ENCODE data around the gene TRABD2B. TPM values are rescaled to one million over a fixed set of nuclear protein-coding genes. Genes with fewer than 3 reads are reported as not detected.

TRABD2B gene
- total RNA-seq, 1 experiment from 2014 or later = 10.3 TPM

GRCh38 chr1:47930210-47930840 is 66.9 kb downstream of the TRABD2B start:
- no peaks in the 10 kb centered on the region for H3K9me3 Mint-ChIP-seq
- peaks cover 28% of the 10 kb centered on the region for H3K4me1 Mint-ChIP-seq
- CTCF ChIA-PET = interaction anchor here (0.9 to 2.2 kb wide), 5 partner anchors 12 to 145 kb away, joined by 3 to 6 read pairs (median 3); partner anchors contain the start of gene TRABD2B
- H3K4me3 Mint-ChIP-seq = no peak overlapping the region
- DNase-seq (ENCODE audit: low spot score) (no peak), ATAC-seq (peak; percentile 44)
- TF ChIP-seq NFE2L1 (CRISPR knock-in tag; IDR thresholded peaks at IDR 0.05) = no peak
- no peak for TF ChIP-seq ATF6 (CRISPR knock-in tag; IDR thresholded peaks at IDR 0.05)
- no peak for TF ChIP-seq ZNF396 (CRISPR knock-in tag; IDR thresholded peaks at IDR 0.05; ENCODE audit: borderline replicate concordance)
- TF ChIP-seq NR2C2 (CRISPR knock-in tag; IDR thresholded peaks at IDR 0.05) = no peak
- TF ChIP-seq NR1H2 (CRISPR knock-in tag; IDR thresholded peaks at IDR 0.05) = no peak
- no peak for TF ChIP-seq PRRX2 (CRISPR knock-in tag; IDR thresholded peaks at IDR 0.05)
- TF ChIP-seq TEAD1 (CRISPR knock-in tag; IDR thresholded peaks at IDR 0.05) = no peak
- no peak for TF ChIP-seq RORB (CRISPR knock-in tag; IDR thresholded peaks at IDR 0.05)
- no peak for TF ChIP-seq ZNF317 (CRISPR knock-in tag; IDR thresholded peaks at IDR 0.05; ENCODE audit: borderline replicate concordance, low read depth)
- TF ChIP-seq CBFB (CRISPR knock-in tag; IDR thresholded peaks at IDR 0.05; ENCODE audit: low read depth) = no peak
- TF ChIP-seq ZNF416 (CRISPR knock-in tag; IDR thresholded peaks at IDR 0.05) = no peak
- TF ChIP-seq, protein P1, sequence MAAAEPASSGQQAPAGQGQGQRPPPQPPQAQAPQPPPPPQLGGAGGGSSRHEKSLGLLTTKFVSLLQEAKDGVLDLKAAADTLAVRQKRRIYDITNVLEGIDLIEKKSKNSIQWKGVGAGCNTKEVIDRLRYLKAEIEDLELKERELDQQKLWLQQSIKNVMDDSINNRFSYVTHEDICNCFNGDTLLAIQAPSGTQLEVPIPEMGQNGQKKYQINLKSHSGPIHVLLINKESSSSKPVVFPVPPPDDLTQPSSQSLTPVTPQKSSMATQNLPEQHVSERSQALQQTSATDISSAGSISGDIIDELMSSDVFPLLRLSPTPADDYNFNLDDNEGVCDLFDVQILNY (CRISPR knock-in tag; IDR thresholded peaks at IDR 0.05) = no peak
- TF ChIP-seq ZNF281 (CRISPR knock-in tag; IDR thresholded peaks at IDR 0.05) = no peak
- no peak for TF ChIP-seq IRF2 (CRISPR knock-in tag; IDR thresholded peaks at IDR 0.05; ENCODE audit: borderline replicate concordance, low read depth)
- TF ChIP-seq, protein P2, sequence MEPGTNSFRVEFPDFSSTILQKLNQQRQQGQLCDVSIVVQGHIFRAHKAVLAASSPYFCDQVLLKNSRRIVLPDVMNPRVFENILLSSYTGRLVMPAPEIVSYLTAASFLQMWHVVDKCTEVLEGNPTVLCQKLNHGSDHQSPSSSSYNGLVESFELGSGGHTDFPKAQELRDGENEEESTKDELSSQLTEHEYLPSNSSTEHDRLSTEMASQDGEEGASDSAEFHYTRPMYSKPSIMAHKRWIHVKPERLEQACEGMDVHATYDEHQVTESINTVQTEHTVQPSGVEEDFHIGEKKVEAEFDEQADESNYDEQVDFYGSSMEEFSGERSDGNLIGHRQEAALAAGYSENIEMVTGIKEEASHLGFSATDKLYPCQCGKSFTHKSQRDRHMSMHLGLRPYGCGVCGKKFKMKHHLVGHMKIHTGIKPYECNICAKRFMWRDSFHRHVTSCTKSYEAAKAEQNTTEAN (CRISPR knock-in tag; IDR thresholded peaks at IDR 0.05) = no peak
- no peak for TF ChIP-seq USF1 (CRISPR knock-in tag; IDR thresholded peaks at IDR 0.05)
- H3K27ac Mint-ChIP-seq = no peak overlapping the region
- no peaks in the 10 kb centered on the region for H3K27me3 Mint-ChIP-seq (ENCODE audit: low read depth)
- POLR2A ChIA-PET = no interaction called here
- H3K36me3 Mint-ChIP-seq = no peaks in the 10 kb centered on the region

DNA sequence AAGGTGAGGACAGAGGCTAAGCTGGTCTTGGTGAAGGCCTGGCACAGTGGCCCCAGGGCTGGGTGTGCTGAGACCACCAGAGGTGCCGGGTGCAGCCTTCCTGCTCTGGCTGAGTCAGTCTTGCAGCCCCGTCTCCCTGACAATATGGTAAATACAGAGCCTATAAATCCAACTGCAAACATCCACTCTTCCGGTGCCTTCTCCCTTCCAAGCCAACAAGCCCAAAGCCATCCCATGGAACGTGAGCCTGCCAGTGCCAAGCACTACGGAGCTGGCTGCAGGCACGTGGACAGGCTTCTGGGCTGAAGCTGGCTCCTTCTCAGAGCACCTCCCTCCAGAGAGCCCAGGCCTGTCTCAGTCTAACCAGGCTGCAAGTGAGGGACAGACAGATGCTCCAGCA is 70.0 kb downstream of the TRABD2B start:
- ChIA-PET POLR2A (no interaction called here), CTCF (interaction anchor here (1.6 to 1.8 kb wide), 2 partner anchors 134 to 141 kb away, joined by 4 read pairs; no protein-coding TSS in a partner anchor)
- no peak for TF ChIP-seq FOXP1 (CRISPR knock-in tag; IDR thresholded peaks at IDR 0.05; ENCODE audit: borderline replicate concordance)
- no peak for TF ChIP-seq TCF7 (CRISPR knock-in tag; IDR thresholded peaks at IDR 0.05; ENCODE audit: low read depth)
- no peak for TF ChIP-seq ZNF232 (CRISPR knock-in tag; IDR thresholded peaks at IDR 0.05)
- no peak for TF ChIP-seq ZNF671 (CRISPR knock-in tag; IDR thresholded peaks at IDR 0.05)
- no peak for TF ChIP-seq SP1 (CRISPR knock-in tag; conservative IDR thresholded peaks at IDR 0.05)
- TF ChIP-seq CREM (CRISPR knock-in tag; IDR thresholded peaks at IDR 0.05) = no peak
- TF ChIP-seq NR2C2 (CRISPR knock-in tag; IDR thresholded peaks at IDR 0.05) = no peak
- no peaks in the 10 kb centered on the region for H3K27me3 Mint-ChIP-seq (ENCODE audit: low read depth)
- no peaks in the 10 kb centered on the region for H3K9me3 Mint-ChIP-seq
- H3K4me1 Mint-ChIP-seq = peaks cover 17% of the 10 kb centered on the region
- H3K27ac Mint-ChIP-seq = no peak overlapping the region
- no peaks in the 10 kb centered on the region for H3K36me3 Mint-ChIP-seq
- DNase-seq (ENCODE audit: low spot score) (no peak), ATAC-seq (no peak)
- H3K4me3 Mint-ChIP-seq = no peak overlapping the region

All from WTC11 (cell line).